LHCN-M2 (cell line): Measurements from ENCODE around the gene ARRDC4. TPM values are rescaled to one million over a fixed set of nuclear protein-coding genes. Genes with fewer than 3 reads are reported as not detected.
"Not testable (repeated sequence)": the region's sequence is repeated elsewhere in the genome, so short reads cannot be mapped to it uniquely, and the experiment has no call there.

Source experiments
- DNase-seq: peaks from one replicate; pipeline ENCODE4 v3.0.0-alpha.2; 2012; ENCODE audit warnings: low read depth
- total RNA-seq: library from RNA; depleted of rRNA; stranded (reverse); fragments of >200 nt; gene quantifications from 2 replicates; pipeline ENCODE4 v1.2.3, GENCODE V29; 2014

ARRDC4 gene
- total RNA-seq, 1 experiment from 2014 or later: 2.5 TPM

DNA sequence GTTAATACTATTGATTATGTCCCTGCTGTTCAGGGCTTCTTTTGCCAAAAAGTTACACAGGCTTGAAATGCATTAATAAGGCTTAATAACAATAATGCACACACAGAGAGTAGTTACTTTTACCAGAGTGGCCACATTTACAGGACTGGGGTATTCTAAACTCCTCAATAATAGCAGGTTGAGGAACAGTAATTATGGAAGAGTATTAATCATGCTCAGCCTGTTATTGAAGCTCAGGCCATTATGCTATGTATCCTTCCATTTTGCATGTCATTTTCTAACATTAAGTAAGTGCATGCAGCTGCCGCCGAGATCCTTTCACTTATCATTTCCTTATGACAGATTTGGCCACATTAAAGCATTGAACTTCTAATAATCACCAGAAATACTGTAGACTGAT is 5.7 kb downstream of the ARRDC4 start:
- DNase-seq: no peak

DNA sequence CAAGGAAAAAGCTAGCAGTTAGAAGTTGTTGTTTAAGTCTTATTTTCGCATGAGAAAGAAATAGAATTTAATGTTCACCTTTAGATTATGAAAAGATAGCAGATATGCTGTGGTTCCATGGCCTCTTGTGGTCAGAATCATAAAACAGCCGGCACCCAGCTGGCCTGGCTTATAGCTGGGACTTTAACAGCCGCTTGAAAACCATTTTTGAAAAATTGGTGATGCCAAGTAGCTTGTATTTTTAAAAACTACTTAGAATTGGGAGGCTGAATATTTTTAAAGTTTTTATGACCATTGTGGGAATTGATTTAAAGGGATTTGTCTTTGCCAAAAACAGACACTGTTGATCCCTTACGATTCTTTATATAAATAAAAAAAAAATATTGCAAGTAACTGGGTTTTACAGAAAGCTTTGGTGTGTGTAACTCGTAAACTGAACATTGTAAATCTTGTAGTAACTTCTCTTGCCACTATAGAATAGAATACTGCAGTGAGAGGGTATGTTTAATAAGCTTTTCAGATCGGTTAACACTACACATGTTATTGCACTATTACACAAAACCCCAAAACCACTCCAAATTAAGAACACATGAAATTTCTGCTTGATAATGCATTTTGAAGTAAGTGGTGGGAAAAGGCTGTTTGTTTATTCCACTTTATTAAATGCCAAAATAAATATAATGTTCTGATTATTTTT is 6.6 kb downstream of the ARRDC4 start:
- DNase-seq: no peak

GRCh38 chr15:97967881-97968280 is 7.4 kb downstream of the ARRDC4 start:
- DNase-seq: no peak

- peak; percentile 22 for DNase-seq
These were observed 7.9 kb downstream of the ARRDC4 start for GRCh38 chr15:97968380-97968779.

GRCh38 chr15:97972366-97972765 is 11.9 kb downstream of the ARRDC4 start:
- no peak for DNase-seq

GRCh38 chr15:97976129-97976528 is 15.6 kb downstream of the ARRDC4 start:
- no peak for DNase-seq

DNA sequence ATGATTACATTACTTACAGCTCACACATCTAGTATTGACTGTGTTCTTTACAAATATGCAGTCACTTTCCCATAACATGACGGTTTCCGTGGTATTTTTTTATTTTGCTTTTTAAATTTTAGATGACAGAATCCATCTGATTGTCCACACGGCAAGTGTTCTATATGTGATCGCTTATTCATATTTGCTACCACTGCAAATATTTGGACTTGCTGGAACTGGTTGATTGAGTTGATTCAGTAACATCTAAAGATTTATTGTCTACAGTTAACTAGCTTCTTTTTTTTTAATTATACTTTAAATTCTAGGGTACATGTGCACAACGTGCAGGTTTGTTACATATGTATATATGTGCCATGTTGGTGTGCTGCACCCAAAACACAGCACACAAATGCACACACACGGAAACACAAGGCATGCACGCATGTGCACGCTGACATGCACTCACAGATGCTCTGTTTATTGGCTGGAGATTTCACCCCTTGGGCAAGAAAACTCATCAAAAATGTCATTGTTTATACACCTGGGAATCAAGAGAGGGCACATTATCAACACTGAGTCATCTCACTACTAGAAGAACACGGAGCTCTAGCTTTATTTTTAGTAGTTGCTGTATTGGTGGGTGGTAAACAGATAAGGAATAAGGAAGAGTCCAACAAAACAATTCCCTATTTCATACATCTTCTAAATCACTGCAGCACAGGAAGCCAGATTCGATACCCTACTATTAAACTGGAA is 16.4 kb downstream of the ARRDC4 start:
- peak; percentile 14 for DNase-seq

GRCh38 chr15:97977734-97978133 is 17.2 kb downstream of the ARRDC4 start:
- DNase-seq: no peak

GRCh38 chr15:97978401-97979139 is 18.1 kb downstream of the ARRDC4 start:
- DNase-seq: peak; percentile 57

GRCh38 chr15:97979140-97979520 is 18.6 kb downstream of the ARRDC4 start:
- DNase-seq: no peak

GRCh38 chr15:97981058-97981457 is 20.6 kb downstream of the ARRDC4 start:
- no peak for DNase-seq

GRCh38 chr15:97981758-97982157 is 21.3 kb downstream of the ARRDC4 start:
- DNase-seq: no peak

- DNase-seq: peak; percentile 31
These were observed 23.7 kb downstream of the ARRDC4 start for GRCh38 chr15:97984157-97984556.

DNA sequence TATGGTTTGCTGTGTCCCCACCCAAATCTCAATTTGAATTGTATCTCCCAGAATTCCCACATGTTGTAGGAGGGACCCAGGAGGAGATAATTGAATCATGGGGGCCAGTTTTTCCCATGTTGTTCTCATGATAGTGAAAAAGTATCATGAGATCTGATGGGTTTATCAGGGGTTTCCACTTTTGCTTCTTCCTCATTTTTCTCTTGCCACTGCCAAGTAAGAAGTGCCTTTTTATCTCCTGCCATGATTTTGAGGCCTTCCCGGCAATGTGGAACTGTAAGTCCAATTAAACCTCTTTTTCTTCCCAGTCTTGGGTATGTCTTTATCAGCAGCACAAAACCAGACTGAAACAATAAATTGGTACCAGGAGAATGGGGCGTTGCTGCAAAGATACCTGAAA is 25.5 kb downstream of the ARRDC4 start:
- not testable (repeated sequence) for DNase-seq

- DNase-seq: no peak
These were observed 26.3 kb downstream of the ARRDC4 start for GRCh38 chr15:97986781-97987180.

DNA sequence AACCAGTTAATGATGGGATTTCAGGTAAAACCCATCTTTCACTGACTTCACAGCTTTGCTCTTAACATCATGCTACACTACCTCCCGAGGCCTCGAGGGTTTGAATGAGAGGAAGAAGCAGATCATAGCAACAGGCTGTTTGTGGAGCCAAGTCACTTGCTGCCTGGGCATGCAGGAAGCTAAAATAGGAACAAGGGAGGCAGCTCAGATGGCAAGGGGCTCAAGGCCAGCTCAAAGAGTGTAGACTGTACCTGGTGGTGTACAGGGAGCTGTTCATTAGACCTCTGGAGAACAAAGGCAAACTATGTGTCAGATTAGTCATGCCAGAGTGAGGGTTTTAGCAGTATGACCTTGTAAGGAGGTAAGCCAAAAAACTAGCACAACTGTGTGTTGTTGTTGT is 28.8 kb downstream of the ARRDC4 start:
- no peak for DNase-seq

- DNase-seq: no peak
These were observed 31.6 kb downstream of the ARRDC4 start for GRCh38 chr15:97991972-97992541.

GRCh38 chr15:97992823-97993222 is 32.3 kb downstream of the ARRDC4 start:
- no peak for DNase-seq

GRCh38 chr15:97993310-97993738 is 32.8 kb downstream of the ARRDC4 start:
- peak; percentile 25 for DNase-seq

GRCh38 chr15:97994236-97994635 is 33.7 kb downstream of the ARRDC4 start:
- DNase-seq: no peak

DNA sequence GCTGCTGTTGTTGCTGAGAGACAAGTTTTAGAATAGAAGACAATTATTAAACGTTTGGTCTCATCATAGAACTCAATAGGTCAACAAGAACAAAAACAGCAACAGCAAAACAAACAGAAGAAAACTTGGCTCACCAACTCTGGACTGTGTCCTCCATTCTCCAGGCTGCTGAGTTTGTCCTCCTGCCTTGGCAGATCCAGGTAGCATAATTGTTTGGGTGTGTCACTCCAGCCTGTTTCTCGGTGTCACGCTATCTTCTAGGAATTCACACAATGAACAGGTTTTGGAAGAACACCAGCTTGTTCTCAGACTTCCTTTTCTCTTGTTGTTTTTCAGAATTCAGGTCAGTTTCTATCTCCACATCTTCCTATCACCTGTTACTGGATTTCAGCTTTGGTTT is 34.7 kb downstream of the ARRDC4 start:
- DNase-seq: no peak
